ENCODE measurements around the gene AP3M1.

AP3M1 gene

GRCh38 chr10:74093530-74094164 is 57.0 kb downstream of the AP3M1 start:
- no peak for TF ChIP-seq CTCF (conservative IDR thresholded peaks at IDR 0.05; ENCODE audit: low read length)
- no peak overlapping the region for H3K4me3 ChIP-seq (ENCODE audit: low read length)
- no peak for DNase-seq (ENCODE audit: low read depth)

GRCh38 chr10:74092372-74092771 is 58.3 kb downstream of the AP3M1 start:
- DNase-seq (ENCODE audit: low read depth) = no peak
- H3K4me3 ChIP-seq (ENCODE audit: low read length) = no peak overlapping the region
- TF ChIP-seq CTCF (conservative IDR thresholded peaks at IDR 0.05; ENCODE audit: low read length) = no peak

GRCh38 chr10:74088722-74089121 is 61.9 kb downstream of the AP3M1 start:
- H3K4me3 ChIP-seq (ENCODE audit: low read length) = no peak overlapping the region
- no peak for TF ChIP-seq CTCF (conservative IDR thresholded peaks at IDR 0.05; ENCODE audit: low read length)
- no peak for DNase-seq (ENCODE audit: low read depth)

- H3K4me3 ChIP-seq (ENCODE audit: low read length) = no peak overlapping the region
- no peak for TF ChIP-seq CTCF (conservative IDR thresholded peaks at IDR 0.05; ENCODE audit: low read length)
- DNase-seq (ENCODE audit: low read depth) = no peak
Measured at GRCh38 chr10:74086317-74086716, 64.3 kb downstream of the AP3M1 start.

- no peak for TF ChIP-seq CTCF (conservative IDR thresholded peaks at IDR 0.05; ENCODE audit: low read length)
- no peak for DNase-seq (ENCODE audit: low read depth)
- H3K4me3 ChIP-seq (ENCODE audit: low read length) = no peak overlapping the region
Measured at GRCh38 chr10:74084955-74085354, 65.7 kb downstream of the AP3M1 start.

DNA sequence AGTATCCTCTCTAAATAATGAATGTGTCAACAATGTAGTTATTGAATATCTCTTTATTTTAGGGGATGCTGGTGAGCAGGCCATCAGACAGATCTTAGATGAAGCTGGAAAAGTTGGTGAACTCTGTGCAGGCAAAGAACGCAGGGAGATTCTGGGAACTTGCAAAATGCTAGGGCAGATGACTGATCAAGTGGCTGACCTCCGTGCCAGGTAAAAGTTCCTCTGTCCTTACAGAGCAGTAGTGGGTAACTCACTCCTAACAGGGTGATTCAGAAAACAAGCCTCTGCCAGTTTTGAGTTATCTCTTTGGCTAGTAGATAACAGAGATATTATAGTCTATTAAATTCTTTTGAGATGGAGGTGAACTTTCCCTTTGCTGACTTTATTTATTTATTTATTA is 67.3 kb downstream of the AP3M1 start:
- no peak overlapping the region for H3K4me3 ChIP-seq (ENCODE audit: low read length)
- no peak for DNase-seq (ENCODE audit: low read depth)
- TF ChIP-seq CTCF (conservative IDR thresholded peaks at IDR 0.05; ENCODE audit: low read length) = no peak

DNA sequence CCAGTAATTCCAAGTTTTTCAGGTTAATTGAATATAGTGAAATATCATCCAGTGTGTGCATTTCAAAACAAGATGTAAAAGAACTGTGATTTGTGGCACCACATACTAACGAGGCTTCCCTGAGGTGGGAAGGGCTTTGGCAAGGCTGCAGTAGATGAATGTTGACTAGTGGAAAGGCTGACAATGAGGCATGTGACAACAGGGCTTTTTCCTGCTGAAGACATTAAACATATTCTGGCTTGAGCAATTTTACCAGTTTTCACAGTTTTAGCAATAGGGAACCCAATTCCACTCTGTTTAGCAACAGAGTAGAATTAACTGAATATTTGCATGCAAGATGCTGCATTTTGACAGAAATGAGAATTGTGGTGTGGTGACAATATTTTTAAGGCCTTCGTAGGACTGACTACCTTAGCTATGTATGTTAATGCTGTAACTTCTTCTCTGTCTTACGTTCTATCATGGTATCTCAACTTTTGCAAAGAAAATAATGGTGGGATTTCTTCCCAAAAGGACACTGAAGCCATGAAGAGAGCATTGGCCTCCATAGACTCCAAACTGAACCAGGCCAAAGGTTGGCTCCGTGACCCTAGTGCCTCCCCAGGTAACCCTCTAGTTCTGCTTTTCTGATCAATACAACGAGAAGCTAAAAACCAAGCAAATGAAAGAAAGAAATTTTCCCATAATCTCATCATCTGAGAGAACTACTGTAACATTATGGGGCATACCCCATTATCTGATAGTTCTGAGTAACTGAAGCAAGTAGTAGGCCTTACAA is 68.5 kb downstream of the AP3M1 start:
- H3K4me3 ChIP-seq (ENCODE audit: low read length) = no peak overlapping the region
- no peak for TF ChIP-seq CTCF (conservative IDR thresholded peaks at IDR 0.05; ENCODE audit: low read length)
- DNase-seq (ENCODE audit: low read depth) = peak; percentile 28
